H1 (cell line): ENCODE measurements around the gene AP1G2. TPM values are rescaled to one million over a fixed set of nuclear protein-coding genes. Genes with fewer than 3 reads are reported as not detected.

Experiments
- BACH1 ChIP-seq: IDR thresholded peaks from 2 replicates; pipeline ENCODE4 v1.6.1; 2012; ENCODE audit warnings: low read length, improper control_type of control experiment
- CBX8 ChIP-seq: fragments of 300-800, 300-1000 bp; sonication (generic); IDR thresholded peaks from 2 replicates; pipeline ENCODE4 v1.7.1; 2016; ENCODE audit warnings: low read depth, low read length, borderline replicate concordance
- CHD2 ChIP-seq: IDR thresholded peaks from 2 replicates; pipeline ENCODE4 v1.6.1; 2012; ENCODE audit warnings: low read length, improper control_type of control experiment
- JUND ChIP-seq: IDR thresholded peaks from 2 replicates; pipeline ENCODE4 v1.6.1; 2011; ENCODE audit warnings: mild to moderate bottlenecking, improper control_type of control experiment, low read length
- NANOG ChIP-seq: IDR thresholded peaks from 2 replicates; pipeline ENCODE4 v1.6.1; 2011; ENCODE audit warnings: low read length, low read depth, mild to moderate bottlenecking, inconsistent platforms; ENCODE audit not compliant: insufficient read depth, poor library complexity, severe bottlenecking
- POLR2A ChIP-seq, 2 experiments: IDR thresholded peaks; 1 replicate in 1 of 2; 2 replicates in 1 of 2; pipeline ENCODE4 v1.6.1; 2011; ENCODE audit warnings: low read depth in 2 of 2, low read length in 2 of 2, mild to moderate bottlenecking in 2 of 2; ENCODE audit errors: control extremely low read depth in 1 of 2
- POLR2AphosphoS5 ChIP-seq: IDR thresholded peaks from 2 replicates; pipeline ENCODE4 v1.6.1; 2011; ENCODE audit warnings: low read depth, low read length
- RNF2 ChIP-seq: fragments of 200-900, 300-1000 bp; sonication (generic); IDR thresholded peaks from 2 replicates; pipeline ENCODE4 v1.7.1; 2016; ENCODE audit warnings: borderline replicate concordance, low read depth, mild to moderate bottlenecking, antibody characterized with exemption, low read length; ENCODE audit not compliant: poor library complexity, severe bottlenecking; ENCODE audit errors: missing control alignments
- SAP30 ChIP-seq: fragments of 300-600 bp; sonication (generic); IDR thresholded peaks from 2 replicates; pipeline ENCODE4 v1.7.1; 2012; ENCODE audit warnings: low read length, moderate library complexity, mild to moderate bottlenecking, inconsistent platforms; ENCODE audit not compliant: insufficient read depth, insufficient replicate concordance
- SIN3A ChIP-seq, 2 experiments: IDR thresholded peaks in 1 of 2; conservative IDR thresholded peaks in 1 of 2; 2 replicates each; pipeline ENCODE4 v1.6.1; 2011 to 2012; ENCODE audit warnings: low read length in 2 of 2, improper control_type of control experiment in 1 of 2, low read depth in 1 of 2, mild to moderate bottlenecking in 1 of 2
- SIRT6 ChIP-seq: IDR thresholded peaks from one replicate; pipeline ENCODE4 v1.7.1; 2012; ENCODE audit warnings: low read length, inconsistent platforms
- SIX5 ChIP-seq: IDR thresholded peaks from 2 replicates; pipeline ENCODE4 v1.6.1; 2011; ENCODE audit warnings: mild to moderate bottlenecking, low read depth, low read length
- TAF7 ChIP-seq: optimal IDR thresholded peaks from 2 replicates; pipeline ENCODE3; 2011; ENCODE audit warnings: low read depth, mild to moderate bottlenecking, inconsistent platforms, low read length, moderate library complexity, borderline replicate concordance
- polyA plus RNA-seq, 7 experiments: library from polyadenylated mRNA; depleted of rRNA in 3 of 7; stranded (reverse) in 5 of 7; unstranded in 2 of 7; fragments of >200 nt in 5 of 7; fragments of 200-250 nt in 2 of 7; gene quantifications; 1 replicate in 5 of 7; 2 replicates in 1 of 7; 4 replicates in 1 of 7; pipeline versions ENCODE4 v1.2.1 to v1.2.3, GENCODE V29; 2011 to 2013; ENCODE audit warnings: missing spikeins in 2 of 7, mixed read lengths in 2 of 7
- total RNA-seq: library from RNA; stranded (reverse); fragmentation: NEBNext Ultra II Directional; extraction: Animal tissue kit (Norgen Biotek cat#: 25700); gene quantifications from 2 replicates; pipeline ENCODE4 v1.2.1, GENCODE V29; 2021

The AP1G2 gene
- total and polyA plus RNA-seq, 2 of the 8 experiments (the other 6 are each of a cell fraction or from before 2014, with no cell fraction given) = 70.9 to 134 TPM

DNA sequence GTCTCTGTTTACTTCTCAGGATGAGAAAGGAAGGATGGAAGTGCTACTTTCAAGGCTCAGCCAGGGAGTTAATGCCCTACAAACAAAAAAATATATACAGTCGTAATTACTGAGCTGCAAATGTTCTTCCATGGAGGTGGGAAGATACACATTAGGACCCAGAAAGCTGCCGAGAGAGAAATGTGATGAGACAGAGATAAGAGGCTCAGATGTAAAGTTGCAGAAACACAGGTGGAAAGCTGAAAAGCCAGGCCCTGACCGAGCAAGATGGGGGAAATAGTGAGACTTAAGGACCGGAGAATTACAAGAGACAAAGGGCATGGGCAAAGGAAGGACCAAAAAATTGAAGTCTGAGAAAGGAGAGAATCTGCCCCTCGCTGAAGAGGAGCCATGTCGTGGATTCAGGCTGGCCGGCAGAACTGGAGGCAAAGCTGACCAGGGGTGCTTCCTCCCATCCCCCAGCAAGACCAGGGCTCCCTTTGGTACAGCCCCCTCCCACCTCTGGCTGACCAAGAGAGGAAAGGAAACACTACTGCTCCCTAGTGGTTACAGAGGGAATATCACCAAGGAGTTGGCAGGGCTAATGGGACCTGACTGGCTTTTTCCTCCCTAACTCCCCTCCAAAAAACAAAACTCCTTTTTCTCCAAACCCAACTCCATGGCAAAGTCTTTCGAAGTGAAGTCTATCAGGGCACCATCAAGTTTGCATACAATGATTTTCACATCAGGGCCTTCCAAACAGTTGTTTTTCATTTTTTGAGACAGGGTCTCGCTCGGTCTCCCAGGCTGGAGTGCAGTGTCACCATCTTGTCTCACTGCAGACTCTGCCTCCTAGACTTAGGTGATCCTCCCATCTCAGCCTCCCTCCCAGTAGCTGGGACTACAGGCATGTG is 28.1 kb downstream of the AP1G2 start (continued):
- TF ChIP-seq JUND (no peak), BACH1 (no peak), CBX8 (no peak), POLR2AphosphoS5 (peak; percentile 88), POLR2A (IDR thresholded peaks at IDR 0.05; ENCODE audit: control extremely low read depth in 1 of 2, low read depth in 2 of 2, low read length in 2 of 2) (peak; percentile 76 to 83), SAP30 (no peak), RNF2 (no peak), CHD2 (peak; percentile 44), NANOG (no peak), SIX5 (no peak), SIN3A (conservative IDR thresholded peaks at IDR 0.05 in 1 of 2, IDR thresholded peaks at IDR 0.05 in 1 of 2; ENCODE audit: low read depth in 1 of 2, low read length in 2 of 2) (0 out of 4 replicates have a peak, but pooled peaks of 1 of the 2 experiments have one; percentile 53), TAF7 (peak; percentile 52), SIRT6 (no peak)
